Smooth muscle cell of the brain vasculature (primary cell): ENCODE results near the gene RAB30.

ENCODE experiments used
- DNase-seq: peaks from one replicate; pipeline ENCODE4 v3.0.0-alpha.2; 2012; ENCODE audit warnings: low read depth, low spot score

Gene RAB30

DNA sequence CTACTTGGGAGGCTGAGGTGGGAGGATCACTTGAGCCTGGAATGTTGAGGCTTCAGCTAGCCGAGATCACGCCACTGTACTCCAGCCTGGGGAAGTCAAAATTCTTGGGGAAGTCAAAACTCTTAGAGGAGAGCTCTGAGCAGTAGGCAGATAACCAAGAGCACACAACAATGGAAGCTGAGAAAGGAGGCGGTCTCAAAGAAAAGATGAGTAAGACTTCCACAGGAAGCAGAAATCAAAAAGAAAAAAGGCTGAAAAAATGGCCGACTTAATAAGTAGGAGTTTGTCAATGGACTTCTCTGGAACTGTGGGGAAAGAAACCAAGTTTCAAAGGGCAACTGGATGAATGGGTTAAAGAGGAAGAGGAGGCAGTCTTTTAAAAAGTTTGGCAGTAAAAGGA, 32.1 kb downstream of the RAB30 start:
- no peak for DNase-seq

- no peak for DNase-seq
These were observed 33.8 kb downstream of the RAB30 start for GRCh38 chr11:83037877-83038276.

DNA sequence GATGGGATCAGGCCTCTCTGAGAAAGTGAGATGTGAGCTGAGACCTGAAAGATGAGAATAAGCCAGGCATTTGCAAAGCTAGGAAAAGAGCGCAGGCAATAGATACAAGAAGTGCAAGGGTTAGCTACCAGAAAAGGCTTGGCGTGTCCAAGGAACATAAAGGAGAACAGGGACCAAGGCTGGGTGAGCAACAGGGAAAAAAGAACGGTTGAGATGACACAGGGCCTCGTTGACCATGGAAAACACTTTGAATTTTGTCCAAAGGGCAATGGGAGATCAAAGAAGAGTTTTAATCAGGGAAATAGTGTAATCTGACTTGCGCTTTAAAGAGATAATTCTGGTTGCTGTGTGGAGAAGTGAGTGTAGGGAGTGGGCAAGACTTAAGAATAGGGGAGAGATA, 35.0 kb downstream of the RAB30 start:
- no peak for DNase-seq

DNA sequence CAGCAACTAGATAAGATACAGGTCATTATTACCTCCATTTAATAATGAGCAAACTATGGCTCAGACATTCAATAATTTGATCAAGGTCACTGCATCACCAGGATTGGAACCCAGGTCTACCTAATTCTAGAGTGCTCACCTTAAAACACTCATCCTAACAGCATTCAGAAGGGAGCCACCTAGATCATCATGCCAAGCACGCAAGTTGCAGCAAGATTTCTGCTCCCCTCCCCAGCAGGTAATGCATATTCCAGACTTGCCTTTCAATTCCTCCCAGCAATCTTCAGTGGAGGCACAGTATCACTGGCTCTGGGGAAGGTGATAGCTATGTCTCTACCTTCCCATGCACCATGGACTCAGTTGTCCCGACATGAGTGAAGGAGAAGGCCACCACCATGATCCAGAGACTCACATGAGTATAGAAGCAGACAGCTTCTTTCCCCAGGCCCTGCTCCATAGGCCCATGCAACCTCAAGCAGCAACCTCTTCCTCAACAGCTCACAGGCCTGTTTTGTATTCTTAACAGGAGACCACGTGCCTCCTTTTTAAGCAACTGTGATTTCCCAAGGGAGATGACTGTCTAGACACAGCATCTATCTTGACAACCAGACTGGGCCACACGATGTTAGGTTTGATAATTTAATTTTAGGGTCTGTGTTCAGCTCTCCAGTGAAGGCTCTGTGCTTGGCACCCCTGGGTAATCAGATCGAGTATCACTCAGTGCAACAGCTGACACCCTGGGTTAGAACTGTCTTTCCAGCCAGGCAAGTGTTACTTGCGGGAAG, 36.4 kb downstream of the RAB30 start:
- DNase-seq: no peak

DNA sequence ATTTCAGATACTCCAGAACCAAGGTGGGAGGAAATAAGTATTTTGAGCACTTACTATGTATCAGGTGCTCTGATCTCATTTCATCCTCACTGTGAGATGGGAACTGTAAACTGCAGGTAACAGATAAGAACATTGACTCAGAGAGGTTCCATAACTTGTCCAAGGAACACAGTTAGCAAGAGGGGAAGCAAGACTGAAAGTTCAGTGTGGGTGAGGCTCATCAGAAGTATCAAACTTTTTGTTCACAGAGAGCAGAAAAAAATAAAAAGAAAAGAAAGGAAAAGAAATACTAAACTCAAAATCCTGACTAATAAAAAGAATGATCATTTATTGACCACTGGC, 37.1 kb downstream of the RAB30 start:
- no peak for DNase-seq

DNA sequence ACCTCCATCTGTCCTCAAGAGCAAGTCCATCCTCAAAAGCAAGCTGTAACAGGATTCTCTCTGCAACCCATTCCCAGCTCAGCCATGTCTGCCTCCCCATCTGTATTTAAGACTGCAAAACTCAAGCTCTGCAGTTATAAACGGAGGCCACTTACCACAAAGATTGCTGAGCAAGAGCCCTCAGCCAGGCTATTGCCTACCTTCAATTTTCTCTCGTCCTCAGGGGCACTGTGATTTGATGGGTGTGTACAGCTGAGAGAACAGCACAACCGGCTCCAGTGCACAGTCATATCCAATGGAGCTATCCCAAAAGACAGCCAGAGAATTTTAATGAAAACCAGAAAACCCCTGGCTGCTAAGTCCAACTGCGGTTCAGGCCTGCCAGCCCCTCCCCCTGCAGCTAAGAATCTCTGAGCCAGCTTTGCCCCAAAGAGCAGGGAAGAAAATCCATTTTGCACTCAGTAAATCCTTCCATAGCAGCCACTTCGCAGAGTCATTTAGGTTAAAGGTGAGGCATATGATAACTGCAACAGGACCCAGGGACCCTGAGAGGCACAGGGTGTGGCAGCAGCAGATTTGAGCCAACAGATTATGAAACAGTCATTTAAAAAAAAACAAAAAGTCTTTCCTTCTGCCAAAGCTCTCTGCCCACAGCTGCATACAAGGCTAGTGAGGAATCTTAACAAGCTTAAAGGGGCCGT, 37.6 kb downstream of the RAB30 start:
- no peak for DNase-seq

GRCh38 chr11:83033371-83033770, 38.3 kb downstream of the RAB30 start:
- no peak for DNase-seq

- no peak for DNase-seq
These were observed 40.6 kb downstream of the RAB30 start for GRCh38 chr11:83031127-83031526.

DNA sequence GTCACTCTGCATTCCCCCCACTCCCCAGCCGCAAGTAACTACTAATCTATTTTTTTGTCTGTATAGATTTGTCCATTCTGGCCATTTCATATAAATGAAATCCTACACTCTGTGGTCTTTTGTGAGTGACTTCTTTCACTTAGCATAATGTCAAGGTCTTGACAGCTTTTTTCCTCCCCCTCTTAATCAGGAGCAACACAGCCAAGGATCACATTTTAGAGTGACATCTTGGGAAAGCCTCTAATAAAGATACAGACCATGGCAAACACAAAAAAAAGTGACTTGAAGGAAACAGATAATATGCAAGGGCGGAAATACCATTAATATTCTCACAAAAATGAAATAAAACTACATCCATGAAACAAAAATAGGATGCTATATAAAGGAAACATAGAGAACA, 43.9 kb downstream of the RAB30 start:
- DNase-seq: no peak

GRCh38 chr11:83027289-83027688, 44.4 kb downstream of the RAB30 start:
- DNase-seq: no peak

- DNase-seq: no peak
These were observed 45.5 kb downstream of the RAB30 start for GRCh38 chr11:83026229-83026628.

DNA sequence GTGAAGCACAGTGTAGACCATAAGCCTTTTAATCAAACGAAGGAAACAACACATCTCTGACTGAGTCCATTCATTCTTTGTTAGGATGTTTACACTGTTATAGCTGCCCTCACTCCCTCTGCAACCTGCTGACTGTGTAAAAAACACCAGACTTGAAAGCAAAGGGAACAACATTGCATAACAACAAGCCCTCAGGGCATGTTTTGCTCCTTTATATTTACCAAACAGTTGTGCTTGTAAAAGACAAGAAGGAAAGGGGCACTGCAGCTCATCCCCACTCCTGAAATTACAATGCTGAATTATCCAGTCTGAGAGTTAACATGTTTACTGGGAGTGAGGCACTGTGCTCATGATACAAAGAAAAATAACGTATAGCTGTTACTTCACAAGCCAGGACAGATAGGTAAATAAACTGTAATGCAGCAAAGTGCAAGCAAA, 46.4 kb downstream of the RAB30 start:
- no peak for DNase-seq

DNA sequence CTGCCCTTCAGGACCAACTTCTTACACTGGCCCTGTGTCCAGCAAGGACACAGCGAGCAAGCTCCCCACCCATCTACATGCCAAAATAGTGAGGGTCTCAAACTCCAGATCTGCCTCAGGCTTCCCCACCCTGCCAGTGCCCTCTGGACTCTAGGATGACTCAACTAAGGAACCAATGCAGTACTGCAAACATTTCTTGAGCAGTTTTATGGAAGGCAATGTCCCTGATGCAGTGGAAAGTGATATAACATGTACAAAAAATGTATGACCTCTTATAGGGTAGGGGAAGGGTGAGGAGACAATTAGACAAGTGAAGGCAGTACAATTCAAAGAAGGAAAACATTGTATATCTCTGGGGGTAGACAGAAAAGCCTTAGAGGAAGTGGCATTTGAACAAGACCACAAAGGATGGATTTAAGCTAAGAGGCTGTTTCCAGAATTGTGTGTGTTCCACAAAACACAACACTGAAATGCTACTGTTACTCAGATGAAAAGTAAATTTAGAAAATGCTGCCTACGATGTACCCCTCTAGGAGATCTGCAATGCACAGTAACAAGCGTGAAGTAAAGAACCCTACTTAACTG, 47.3 kb downstream of the RAB30 start:
- no peak for DNase-seq

DNA sequence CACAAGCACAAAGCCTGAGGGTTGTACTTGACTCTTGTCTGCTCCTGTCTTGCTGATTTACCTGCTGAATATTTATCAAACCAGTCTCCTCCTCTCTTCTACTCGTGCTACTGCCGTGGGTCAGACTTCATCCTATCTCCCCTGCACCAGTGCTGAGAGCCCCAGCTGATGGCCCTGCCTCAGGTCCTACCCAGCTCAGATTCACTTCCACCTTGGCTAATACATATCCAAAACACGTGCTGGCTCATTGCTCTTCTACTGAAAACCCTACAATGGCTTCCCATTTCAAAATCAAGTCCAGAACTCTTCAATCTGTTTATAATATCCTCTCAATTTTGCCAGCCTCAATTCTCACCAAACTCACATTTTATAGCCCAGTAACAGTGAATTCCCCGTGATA, 48.3 kb downstream of the RAB30 start:
- DNase-seq: no peak

- DNase-seq: no peak
These were observed 49.9 kb downstream of the RAB30 start for GRCh38 chr11:83021780-83022125.

DNA sequence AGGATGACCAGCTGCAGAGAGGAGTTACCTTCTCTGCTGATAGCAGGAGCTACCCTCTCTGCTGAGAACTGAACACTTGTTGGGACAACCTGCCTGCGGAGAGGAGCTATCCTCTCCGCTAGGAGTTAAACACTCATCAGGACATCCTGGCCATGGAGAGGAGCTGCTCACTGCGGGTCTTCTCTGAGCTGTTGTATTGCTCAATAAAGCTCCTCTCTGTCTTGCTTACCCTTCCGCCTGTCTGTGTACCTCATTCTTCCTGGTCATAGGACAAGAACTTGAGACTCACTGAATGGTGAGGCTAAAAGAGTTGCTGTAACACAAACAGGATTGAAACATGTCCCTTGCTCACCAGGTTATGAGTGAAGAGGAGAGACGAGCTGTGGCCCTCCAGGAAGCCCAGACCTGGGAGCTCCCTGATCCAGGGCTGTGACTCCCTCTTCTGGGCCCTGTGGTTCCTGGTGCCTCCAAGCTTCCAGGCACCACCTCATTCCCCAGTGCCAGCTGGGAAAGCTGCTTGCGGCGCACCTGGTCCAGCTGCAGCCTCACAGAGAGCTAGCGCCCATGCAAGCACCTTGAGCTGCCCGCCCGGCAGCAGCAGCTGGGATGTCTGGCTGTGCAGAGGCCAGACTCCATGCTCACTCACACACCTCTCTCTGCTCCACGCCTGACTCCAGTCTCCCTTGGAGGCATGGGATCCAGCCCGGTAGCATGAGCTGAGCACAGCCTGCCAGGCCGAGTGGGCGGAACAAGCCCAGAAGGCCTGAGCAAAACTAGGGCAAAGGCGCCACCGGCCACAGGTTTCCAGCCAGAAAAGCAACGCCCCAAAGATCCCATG, 50.5 kb downstream of the RAB30 start:
- no peak for DNase-seq

GRCh38 chr11:83019888-83020579, 51.7 kb downstream of the RAB30 start:
- DNase-seq: no peak

DNA sequence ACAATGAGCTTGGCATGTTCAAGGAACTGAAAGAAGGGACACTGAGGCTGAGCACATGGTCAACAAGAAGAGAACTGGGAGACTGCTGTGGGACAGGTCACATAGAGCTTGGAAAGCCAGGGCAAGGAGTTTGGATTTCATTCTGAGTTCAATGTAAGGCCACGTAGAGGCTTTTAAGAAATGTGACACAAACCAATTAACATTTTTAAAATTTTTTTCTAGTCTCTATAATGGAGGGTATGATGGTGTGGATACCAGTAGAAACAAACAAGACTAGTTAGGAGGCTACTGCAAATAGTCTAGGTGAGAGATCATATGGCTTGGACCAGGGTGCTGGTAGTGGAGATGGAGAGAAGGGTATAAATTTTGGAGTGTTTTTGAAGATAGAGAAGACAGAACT, 56.7 kb downstream of the RAB30 start:
- DNase-seq: no peak

DNA sequence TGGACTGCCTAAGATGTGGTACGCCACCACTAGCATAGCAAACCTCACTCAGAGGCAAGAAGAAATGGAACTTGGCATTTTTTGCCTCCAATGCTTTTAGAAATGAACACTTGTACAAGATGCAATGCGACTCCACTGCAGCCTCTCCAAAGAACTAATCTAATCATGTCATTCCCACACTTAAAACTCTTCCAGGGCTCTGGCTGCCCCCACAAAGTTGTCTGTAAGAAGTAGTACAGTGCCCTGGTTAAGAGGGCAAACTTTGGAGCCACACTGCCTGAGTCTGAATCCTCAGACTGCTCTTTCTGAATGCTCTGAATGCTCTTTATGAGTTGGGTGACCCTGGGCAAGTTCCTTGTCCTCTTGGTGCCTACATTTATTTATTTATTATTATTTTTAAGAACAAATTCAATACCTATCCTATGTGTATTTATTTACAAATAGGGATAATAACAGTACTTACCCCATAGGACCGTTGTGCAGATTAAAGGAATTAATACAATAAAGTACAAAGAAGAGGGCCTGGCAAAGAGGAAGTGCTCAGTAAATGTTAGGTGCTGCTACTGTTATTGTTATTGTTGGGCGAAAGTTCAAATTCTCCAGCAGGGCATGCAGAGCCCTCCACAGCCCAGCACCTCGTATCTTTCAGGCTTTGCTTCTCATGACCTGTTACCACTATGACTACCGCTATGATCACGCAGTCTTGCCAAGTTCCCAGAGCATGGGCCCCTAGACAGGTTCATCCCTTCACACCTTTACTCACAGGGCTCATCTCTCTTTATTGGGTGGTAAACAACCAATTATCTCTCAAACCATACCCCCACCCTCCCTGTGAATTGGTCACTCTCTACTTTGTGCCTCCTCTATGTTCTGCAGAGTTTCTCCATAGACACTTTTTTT, 59.3 kb downstream of the RAB30 start:
- DNase-seq: no peak

- no peak for DNase-seq
These were observed 60.1 kb downstream of the RAB30 start for GRCh38 chr11:83011333-83012167.
